GM12878 (cell line): ENCODE results near the gene SLTM. TPM values are rescaled to one million over a fixed set of nuclear protein-coding genes. Genes with fewer than 3 reads are reported as not detected.

Experiments used
- BRCA1 ChIP-seq: IDR thresholded peaks from 2 replicates; pipeline ENCODE4 v1.6.1; 2011; ENCODE audit warnings: low read depth, low read length, improper control_type of control experiment
- CREM ChIP-seq: IDR thresholded peaks from 2 replicates; pipeline ENCODE4 v1.6.1; 2014; ENCODE audit warnings: antibody characterized with exemption, low read depth
- E2F4 ChIP-seq: IDR thresholded peaks from 2 replicates; pipeline ENCODE4 v1.6.1; 2012; ENCODE audit warnings: low read depth, low read length, improper control_type of control experiment
- MXI1 ChIP-seq: fragments of 150-350 bp; IDR thresholded peaks from 2 replicates; pipeline ENCODE4 v1.6.1; 2011; ENCODE audit warnings: low read depth, mild to moderate bottlenecking, inconsistent platforms, low read length, improper control_type of control experiment
- PKNOX1 ChIP-seq: fragments of 450-650 bp; IDR thresholded peaks from 2 replicates; pipeline ENCODE4 v1.6.1; 2016; ENCODE audit warnings: mild to moderate bottlenecking
- SIX5 ChIP-seq: IDR thresholded peaks from 2 replicates; pipeline ENCODE4 v1.6.1; 2011; ENCODE audit warnings: mild to moderate bottlenecking, low read depth, low read length, moderate library complexity; ENCODE audit not compliant: severe bottlenecking
- SMC3 ChIP-seq: IDR thresholded peaks from 2 replicates; pipeline ENCODE4 v1.6.1; 2011; ENCODE audit warnings: low read length, improper control_type of control experiment, borderline replicate concordance
- SREBF1 ChIP-seq: IDR thresholded peaks from 2 replicates; pipeline ENCODE4 v1.6.1; 2012; ENCODE audit warnings: mild to moderate bottlenecking, low read length
- STAT3 ChIP-seq: IDR thresholded peaks from 2 replicates; pipeline ENCODE4 v1.6.1; 2011; ENCODE audit warnings: low read depth, low read length, improper control_type of control experiment
- ZBTB11 ChIP-seq: fragments of 450-650 bp; formaldehyde crosslinking; IDR thresholded peaks from 2 replicates; pipeline ENCODE4 v1.5.0; 2022; ENCODE audit warnings: mild to moderate bottlenecking, missing genetic modification characterization
- ZBTB33 ChIP-seq: fragments of 450-650 bp; IDR thresholded peaks from 2 replicates; pipeline ENCODE4 v1.6.1; 2017; ENCODE audit warnings: mild to moderate bottlenecking
- polyA plus RNA-seq, 11 experiments: library from polyadenylated mRNA; depleted of rRNA in 4 of 11; unstranded in 6 of 11; stranded (reverse) in 5 of 11; fragments of >200 nt; fragmentation: Nextera tagmentation in 4 of 11; fragmentation: Illumina TruSeq in 1 of 11; extraction: Ambion mirVana in 4 of 11; extraction: Trizol in 1 of 11; gene quantifications; 1 replicate in 1 of 11; 2 replicates in 10 of 11; pipeline versions ENCODE4 v1.2.1 to v1.2.3, GENCODE V29; 2011 to 2016; ENCODE audit warnings: inconsistent platforms in 2 of 11, missing spikeins in 2 of 11, low read depth in 1 of 11
- total RNA-seq, 4 experiments: library from RNA; depleted of rRNA in 3 of 4; stranded (reverse); fragments of >200 nt in 3 of 4; fragmentation: Illumina TruSeq in 1 of 4; extraction: Trizol in 1 of 4; gene quantifications; 2 replicates each; pipeline versions ENCODE4 v1.2.1 to v1.2.3, GENCODE V29; 2013 to 2021

The SLTM gene
- total and polyA plus RNA-seq, 10 of the 15 experiments (the other 5 are each of a cell fraction or from before 2014, with no cell fraction given) = 50.5 to 152 (median 90.9) TPM

GRCh38 chr15:58933281-58934113, at the start of gene SLTM (continued):
- TF ChIP-seq SIX5 = no peak
- TF ChIP-seq CREM = no peak
- peak; percentile 8; the same call in 1 of the 2 replicates for TF ChIP-seq MXI1
- TF ChIP-seq E2F4 = no peak
- TF ChIP-seq PKNOX1 = no peak
- no peak for TF ChIP-seq SREBF1
- no peak for TF ChIP-seq ZBTB33
- TF ChIP-seq STAT3 = no peak
- no peak for TF ChIP-seq SMC3
- TF ChIP-seq ZBTB11 (CRISPR knock-in tag) = no peak
- no peak for TF ChIP-seq BRCA1
